ENCODE measurements around the gene IPO4.

IPO4 gene

DNA sequence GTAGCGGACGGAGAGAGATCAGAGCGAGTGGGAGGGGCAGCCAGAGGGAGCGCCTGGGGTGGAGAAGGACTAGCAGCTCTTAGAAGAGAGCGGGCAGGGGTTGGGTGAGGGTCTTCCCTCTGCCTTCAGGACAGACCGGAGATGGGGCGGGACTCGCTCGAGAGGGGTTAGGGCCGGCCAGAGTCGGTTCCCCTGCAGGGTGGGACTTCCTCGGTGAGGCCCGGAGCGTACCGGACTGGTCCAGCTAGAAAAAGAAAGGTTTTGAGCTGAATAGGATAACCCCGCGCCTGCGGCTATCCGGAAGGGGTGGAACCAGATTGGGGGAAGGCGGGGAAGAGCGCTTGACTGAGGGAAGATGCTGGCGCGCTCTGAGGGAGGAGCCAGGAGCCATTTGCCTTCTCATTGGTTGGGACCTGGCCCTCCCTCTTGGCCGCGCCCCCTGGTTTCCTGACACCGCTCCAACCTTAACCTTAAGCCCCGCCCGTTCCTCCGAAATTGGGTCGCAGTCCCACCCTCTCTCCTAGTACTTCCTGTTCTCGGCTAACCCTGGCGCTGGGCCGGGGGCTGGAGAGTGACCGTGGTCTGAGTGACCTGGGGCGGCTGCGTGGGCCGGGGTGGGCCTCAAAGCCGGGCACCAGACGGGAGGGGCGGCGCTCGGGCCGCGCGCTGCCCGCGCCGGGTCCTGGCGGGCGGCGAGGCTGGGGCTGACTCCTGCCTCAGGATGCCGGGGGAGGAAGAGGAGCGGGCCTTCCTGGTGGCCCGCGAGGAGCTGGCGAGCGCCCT lies 41.4 kb downstream of the IPO4 start, which contains the start of gene RNF31:
Gene RNF31 (plus strand): TSS at position 521 of the 783 bp plus-strand sequence. CDS start 201 bp downstream, at position 722.
- DNase-seq = peak; percentile 99

DNA sequence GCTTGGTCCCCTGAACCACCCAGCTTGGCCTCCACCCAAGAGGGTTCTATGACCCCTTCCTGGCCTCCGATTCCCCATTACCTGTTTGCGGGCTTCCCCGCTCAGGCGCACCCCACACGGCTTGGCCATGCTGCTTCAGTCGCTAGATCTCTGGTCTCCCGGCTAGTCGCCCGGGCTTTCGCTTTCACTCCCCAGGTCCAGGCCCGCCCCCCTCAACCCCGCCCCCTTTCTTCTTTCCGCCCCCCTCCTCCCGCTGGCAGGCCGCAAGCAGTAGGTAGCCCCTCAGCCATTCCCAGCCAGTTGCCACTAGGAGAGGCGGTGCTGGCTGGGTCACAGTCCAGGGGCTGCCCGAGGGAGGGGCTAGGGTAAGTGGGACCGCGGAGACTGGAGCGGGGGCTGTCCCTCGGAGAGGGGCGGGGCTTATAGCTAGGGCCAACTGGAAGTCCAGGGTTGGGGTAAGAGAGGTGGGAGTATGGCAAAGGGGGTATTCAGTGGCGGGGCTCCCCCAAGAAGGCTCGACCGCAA lies 42.1 kb downstream of the IPO4 start, which contains the start of gene PSME2:
Gene PSME2 (minus strand): TSS at position 158 of the 525 bp plus-strand sequence. CDS start 29 bp downstream, at position 129.
- DNase-seq = peak; percentile 94 to 96

DNA sequence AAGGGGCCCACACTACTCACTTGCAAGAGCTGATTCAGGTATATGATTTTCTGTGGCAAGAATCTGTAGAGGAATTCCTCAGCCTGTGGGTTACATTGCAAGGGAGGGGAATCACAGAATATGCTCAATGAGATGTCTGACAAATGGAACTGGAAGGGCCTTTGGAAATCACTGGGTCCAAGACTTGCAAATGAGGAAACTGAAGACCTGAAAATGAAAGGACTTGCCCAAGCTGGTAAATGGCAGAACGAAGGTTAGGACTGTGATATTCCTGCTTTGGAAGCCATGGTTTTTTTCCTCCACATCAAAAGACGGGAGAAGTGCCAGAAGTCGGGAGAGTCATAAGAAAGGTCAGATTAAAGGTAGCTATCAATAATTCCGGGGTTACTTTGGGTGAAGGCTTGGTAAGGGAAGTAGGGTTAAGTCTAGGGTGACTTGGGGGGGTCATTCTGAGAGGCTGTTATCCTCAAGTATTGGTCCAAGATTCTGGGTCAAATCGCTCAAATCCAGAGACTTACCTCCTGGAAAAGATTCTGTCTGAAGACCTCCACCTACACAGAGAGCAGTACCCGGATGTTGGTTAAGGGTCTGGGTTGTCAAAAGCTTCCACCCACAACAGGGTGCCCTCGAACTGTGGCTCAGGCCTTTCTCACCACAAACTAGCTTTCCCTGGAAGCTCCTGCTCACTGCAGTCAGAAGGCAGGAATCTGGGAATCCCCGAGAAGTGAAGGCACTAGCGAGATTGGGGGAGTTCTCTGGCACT lies 42.7 kb downstream of the IPO4 start:
- DNase-seq = no peak

DNA sequence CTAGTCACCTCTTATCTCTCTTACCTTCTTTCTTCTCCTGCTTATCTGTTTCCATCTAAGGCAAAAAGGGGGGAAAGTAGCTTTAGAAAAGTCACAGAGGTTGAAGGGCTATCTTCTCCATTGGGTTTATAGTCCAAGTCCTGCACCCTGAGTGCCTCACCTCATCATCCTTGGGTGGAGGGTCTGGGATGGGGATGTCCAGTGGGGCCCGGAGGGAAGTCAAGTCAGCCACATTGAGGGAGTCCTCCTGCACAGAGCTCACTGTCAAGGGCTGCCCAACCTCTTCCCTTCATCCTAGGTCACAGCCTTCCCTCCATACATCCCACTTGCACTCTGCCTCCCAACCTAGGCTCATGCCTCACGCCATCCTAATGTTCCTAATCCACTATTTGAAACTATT lies 43.4 kb downstream of the IPO4 start:
- DNase-seq = no peak

DNA sequence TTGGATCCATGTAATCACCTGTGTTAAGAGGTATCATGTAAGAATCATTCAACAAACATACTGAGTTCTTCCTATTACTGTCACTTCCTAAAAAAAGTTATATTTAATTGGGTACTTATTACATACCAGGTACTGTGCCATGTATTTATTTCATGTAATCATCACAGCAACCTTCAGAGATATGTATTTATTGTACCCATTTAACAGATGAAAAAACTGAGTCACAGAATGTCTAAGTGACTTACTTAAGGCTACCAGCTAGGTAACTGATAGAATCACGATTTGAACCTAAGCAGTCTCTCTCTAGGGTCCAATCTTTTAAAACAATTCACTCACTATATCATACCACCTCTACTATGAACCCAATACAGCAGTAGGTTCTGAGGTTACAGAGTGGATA lies 44.2 kb downstream of the IPO4 start:
- no peak for DNase-seq

DNA sequence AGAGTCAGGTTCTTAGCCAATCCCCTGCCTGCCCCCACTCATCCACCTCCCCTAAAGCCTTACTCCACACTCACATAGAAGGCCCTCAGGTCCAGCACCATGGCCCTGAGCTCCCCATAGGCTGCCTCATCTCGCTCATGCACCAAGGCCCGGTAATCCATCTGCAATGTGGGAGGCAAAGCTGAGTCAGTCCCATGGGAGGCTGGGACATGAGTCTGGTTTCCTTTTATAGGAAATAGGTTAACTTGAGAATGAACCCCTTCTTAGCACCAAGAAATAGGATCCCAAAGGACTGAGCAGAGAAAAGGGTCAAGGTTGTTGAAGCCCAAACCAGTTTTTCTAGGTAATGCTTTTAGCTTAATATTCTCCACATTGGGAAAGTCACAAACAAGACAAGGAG lies 45.1 kb downstream of the IPO4 start:
- DNase-seq = no peak

DNA sequence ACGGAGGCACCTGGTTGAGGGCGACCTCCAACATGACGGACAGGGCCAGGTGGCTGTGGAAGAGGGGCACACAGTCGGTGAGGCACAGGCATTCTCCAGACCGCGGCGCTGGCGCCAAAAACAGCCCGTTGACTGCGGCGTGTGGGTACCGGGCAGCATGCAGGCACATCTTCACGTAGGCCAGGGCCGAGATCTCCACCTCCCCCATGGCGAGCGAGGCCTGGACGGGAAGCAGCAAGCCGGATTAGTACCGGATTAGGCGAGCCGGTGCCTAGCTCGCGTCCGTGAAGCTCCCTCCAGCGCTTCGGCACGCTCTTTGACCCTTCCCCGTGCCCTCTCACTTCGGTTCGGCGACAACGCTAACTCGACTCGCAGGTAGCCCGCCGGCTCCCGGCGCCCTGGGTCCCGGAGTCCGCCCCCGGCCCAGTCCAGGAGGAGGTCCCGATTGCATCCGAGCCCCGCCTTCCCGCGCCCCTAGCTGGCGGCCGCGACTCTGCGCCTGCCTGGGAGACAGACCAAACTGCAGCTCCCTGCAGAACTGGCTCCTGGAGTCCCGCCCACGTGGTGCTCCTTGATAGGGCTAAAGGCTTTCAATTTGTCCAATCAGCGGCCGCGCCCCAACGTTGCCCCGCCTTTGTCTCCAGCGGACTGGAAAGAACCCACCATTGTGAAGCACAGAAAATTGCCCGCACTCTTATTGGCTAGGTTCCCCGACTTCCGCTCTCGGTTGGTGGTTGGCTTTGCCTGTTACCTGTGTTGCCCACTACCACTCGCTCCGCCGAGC lies 47.3 kb downstream of the IPO4 start, which contains the start of gene EMC9:
Gene EMC9 (minus strand): TSS at position 495 of the 784 bp plus-strand sequence. CDS start 287 bp downstream, at position 208.
- peak; percentile 100 for DNase-seq

DNA sequence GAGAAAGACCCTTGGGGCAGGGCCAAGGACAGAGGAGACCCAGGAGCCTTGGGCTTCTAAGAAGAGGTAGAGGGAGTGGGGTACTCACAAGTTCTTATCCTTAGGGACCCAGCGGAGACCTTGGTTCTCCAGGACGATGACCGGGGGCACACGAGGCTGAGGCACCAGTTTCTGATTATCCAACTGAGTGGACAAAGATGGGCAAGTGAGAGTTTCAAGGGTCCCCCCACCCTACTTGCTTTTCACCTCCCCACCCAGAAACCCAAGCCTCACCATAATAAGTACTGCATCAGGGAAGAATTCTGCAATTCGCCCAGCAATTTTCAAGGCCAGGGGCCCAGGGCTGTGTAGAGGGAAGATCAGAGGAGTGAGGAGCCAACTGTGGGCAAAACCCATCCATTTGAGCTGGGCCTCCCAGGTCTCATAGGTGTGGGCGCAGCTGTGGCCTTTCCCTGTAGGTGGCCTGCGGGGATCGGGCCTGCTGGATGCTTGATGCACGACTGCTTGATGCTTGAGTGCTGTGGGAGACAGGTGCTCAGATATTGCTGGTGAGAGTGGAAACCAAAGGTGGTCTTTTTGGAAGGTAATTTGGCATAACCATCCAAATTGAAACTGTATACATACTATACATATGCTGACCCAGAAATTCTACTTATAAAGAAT lies 49.2 kb downstream of the IPO4 start:
- DNase-seq = peak; percentile 46 to 58

DNA sequence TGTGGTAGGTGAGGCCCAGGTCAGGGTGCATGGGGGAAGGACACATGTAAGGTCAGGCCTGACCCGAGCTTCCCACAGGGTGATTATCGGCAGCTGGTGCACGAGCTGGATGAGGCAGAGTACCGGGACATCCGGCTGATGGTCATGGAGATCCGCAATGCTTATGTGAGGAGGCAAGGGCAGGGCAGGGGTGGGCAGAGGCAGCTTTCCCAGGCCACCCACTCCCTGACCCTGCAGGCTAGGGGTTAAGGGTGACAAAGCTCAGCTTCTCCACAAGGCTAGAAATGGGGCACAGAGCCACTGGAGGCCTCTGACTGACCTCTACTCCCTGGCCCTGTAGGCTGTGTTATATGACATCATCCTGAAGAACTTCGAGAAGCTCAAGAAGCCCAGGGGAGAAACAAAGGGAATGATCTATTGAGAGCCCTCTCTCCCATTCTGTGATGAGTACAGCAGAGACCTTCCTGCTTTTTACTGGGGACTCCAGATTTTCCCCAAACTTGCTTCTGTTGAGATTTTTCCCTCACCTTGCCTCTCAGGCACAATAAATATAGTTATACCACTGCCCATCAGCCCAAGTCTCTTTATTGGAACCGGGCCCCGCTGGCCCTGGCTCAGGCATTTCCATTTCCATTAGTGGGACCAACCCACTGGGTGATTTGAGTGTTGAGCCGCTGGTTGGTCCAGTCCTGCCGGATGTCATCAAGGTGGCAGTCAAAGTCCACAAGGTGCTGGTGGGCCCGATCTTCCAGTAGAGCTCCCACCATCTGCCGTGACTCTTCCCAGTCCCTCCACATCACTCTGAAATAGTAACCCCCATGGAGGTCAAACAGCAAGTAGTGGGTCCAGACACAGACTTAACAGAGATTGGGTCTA lies 50.0 kb downstream of the IPO4 start:
- DNase-seq = no peak

DNA sequence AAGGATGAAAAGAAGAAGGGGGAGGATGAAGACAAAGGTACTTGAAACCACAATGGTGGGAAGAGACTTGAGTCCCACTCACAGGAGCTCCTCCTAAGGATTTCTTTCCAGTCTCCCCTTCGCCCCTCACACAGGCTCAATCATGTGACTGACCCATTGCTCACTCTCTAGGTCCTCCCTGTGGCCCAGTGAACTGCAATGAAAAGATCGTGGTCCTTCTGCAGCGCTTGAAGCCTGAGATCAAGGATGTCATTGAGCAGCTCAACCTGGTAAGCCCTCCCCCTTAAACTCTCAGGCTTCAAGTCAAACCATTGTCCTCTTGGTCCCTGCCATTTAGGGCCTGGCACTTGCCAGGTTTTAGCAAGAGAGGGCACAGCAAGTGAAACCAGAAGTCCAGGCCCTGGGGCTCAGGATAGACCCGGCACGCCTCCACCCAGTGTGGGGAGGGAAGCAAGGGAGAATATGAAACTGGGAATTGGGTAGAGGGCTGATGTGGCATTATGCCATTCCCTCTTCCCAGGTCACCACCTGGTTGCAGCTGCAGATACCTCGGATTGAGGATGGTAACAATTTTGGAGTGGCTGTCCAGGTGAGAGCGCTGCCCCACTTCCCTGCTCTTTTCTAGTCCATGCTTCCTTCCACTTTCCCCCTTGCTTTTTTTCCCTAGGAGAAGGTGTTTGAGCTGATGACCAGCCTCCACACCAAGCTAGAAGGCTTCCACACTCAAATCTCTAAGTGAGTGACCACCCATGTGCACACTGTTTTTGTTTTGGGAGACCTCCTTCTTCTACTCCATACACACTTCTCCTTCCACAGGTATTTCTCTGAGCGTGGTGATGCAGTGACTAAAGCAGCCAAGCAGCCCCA lies 50.9 kb downstream of the IPO4 start:
- no peak for DNase-seq

DNA sequence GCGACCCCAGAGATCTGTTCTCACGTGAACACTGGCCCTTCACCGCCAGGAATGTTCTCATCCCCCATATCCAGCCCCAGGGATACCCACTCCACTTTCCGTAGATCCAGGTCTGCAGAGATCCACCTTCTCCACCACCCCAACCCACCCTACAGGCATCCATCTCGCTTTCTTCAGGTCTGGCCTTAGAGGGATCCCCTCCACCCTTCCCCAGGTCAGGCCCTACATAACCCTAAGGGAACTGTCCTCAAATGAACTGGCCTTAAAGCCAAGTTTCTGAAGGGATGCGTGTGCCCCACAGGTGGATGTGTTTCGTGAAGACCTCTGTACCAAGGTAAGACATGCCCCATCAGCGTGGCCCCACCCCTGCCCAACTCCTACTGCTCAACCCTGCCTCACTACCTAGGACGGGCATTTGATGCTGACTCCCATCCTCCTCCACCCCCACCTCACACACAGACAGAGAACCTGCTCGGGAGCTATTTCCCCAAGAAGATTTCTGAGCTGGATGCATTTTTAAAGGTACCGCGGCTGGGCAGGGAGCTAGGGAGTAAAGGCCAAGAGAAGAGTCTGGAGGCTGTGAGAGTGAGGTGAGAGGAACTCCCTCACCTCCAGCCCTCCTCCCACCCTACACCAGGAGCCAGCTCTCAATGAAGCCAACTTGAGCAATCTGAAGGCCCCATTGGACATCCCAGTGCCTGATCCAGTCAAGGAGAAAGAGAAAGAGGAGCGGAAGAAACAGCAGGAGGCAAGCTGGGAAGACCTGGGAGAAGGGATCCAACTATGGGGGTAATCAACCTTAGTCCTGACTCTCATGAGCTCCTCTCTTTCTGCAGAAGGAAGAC lies 51.7 kb downstream of the IPO4 start:
- peak in 1 of 2 experiments; percentile 42 for DNase-seq

DNA sequence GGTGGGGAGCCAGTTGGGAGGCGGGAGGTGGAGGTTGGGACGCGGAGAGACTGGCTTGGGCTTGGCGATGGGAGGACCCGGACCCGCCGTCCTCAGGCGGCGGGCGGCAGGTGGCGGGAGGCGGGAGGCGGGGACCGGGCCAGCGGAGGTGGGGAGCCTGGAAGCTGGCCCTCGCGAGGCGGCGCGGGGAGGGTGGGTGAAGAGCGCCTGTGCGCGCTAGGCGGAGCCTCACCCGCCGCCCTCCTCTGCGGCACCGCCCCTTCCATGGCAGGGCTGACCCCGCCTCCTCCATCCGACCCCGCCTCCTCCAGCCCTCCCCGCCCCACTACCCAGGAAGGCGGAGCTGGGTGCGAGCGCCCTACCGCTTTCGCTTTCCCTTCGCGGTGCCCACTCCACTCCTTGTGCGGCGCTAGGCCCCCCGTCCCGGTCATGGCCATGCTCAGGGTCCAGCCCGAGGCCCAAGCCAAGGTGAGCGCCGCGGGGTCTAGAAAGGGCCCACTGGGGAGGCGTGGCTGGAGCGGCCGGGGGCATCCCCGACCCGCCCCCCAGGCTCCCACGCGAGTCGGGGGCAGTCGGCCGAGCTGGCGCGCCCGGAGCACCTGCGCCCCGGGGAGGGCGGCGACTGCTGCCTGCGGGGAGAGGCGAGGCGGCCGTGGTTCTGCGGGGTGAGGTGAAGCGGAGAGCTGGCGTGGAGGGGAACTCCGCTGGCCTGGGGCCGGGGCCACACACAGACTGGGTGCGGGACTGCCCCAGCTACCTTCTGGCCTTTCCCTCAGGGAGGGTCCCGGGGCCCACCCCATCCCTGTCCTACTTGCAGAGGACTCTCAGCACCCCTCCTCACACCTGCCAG lies 52.6 kb downstream of the IPO4 start, which contains the start of gene PSME1:
Gene PSME1 (plus strand): TSS at position 361 of the 850 bp plus-strand sequence. CDS start 69 bp downstream, at position 430.
- DNase-seq = peak; percentile 95

DNA sequence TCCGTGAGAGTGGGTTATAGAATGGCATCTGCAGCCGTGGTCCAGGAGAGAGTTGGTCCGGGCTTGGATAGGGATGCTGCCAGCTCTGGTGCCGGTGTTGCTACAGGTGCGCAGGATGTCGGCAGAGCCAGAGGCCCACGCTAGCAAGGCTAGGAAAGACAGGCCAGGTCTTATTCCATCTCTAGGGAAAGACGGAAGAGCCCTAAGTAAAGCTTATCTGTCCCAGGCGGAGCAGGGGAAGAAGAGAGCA lies 53.1 kb downstream of the IPO4 start:
- DNase-seq = no peak

DNA sequence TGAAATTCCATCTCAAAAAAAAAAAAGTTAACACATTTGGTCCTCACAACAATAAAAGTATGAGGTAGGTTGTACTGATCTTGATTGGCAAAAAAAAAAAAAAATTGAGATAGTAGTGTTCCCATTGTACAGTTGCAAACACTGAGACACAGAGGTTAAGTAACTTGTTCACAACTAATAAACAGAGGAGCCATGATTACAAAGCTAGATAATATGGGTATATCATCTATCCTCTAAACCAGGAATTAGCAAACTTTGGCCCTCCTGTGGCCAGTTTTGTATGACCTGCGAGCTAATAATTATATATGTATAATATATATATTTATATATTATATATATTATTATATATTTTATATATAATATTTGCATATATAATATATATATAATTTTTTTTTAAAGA lies 54.9 kb downstream of the IPO4 start:
- DNase-seq = no peak

DNA sequence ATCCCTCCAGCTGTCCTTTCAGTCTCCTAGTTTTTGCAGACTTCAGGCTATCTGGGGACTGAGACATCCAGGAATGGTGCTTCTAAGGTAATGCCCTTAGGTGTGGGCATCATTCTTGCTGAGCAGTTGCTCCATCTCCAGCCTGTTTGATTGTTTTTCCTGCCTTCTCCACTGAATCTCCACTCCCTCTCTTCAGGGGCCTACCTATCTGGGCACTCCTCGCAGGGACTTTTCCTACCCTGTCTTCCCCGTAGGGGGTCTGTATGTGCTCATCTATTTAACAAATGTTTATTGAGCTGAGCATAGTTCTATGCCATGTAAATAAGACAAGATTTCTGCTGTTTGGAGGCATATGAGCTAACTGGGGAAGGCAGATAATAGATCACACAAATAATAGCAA lies 55.6 kb downstream of the IPO4 start:
- no peak for DNase-seq

DNA sequence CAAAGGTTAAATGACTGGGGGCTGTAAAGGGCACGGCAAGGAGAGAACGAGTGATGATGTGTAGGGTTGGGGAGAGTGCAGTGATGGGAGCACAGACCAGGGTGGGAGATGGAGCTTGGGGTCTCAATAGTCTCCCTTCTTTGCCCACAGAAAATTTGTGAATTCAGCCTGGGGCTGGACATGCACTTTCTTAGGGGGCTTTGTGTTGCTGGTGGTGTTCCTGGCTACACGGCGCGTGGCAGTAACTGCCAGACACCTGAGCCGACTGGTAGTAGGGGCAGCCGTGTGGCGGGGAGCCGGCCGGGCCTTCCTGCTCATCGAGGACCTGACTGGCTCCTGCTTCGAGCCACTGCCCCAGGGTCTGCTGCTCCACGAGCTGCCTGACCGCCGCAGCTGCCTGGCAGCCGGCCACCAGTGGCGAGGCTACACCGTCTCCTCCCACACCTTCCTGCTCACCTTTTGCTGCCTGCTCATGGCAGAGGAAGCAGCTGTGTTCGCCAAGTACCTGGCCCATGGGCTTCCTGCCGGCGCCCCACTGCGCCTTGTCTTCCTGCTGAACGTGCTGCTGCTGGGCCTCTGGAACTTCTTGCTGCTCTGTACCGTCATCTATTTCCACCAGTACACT lies 56.4 kb downstream of the IPO4 start:
- peak in 1 of 2 experiments; percentile 29 for DNase-seq

DNA sequence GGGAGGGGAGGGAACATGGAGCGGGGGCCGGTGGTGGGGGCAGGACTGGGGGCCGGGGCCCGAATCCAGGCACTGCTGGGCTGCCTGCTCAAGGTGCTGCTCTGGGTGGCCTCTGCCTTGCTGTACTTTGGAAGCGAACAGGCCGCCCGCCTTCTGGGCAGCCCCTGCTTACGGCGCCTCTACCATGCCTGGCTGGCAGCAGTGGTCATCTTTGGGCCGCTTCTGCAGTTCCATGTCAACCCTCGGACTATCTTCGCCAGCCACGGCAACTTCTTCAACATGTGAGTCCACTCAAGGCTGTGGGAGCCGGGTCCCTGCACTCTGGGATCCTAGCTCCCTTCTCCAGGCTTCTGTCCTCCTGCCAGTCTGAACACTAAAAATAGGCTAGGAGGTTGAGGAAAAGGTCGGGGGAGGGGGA lies 57.1 kb downstream of the IPO4 start:
- no peak for DNase-seq

All from activated CD4-positive, alpha-beta T cell treated with anti-CD3 and anti-CD28 coated beads, Interleukin-2, amount 50 U/mL, for 48 hours (primary cell).